ENCODE data around the gene PTPN2. TPM values are rescaled to one million over a fixed set of nuclear protein-coding genes. Genes with fewer than 3 reads are reported as not detected.

Gene PTPN2
- total and polyA plus RNA-seq, 9 of the 15 experiments (the other 6 are each of a cell fraction or from before 2014, with no cell fraction given): 36.6 to 66.4 (median 43.8) TPM

- no peaks in the 10 kb centered on the region for H3K9me1 ChIP-seq (ENCODE audit: control insufficient read depth, insufficient read depth, low read length)
- H3K4me2 ChIP-seq (ENCODE audit: insufficient read depth, low read length): no peak overlapping the region
- FAIRE-seq (no peak), ATAC-seq (no peak), DNase-seq (ENCODE audit: extremely low read depth in 1 of 4, low spot score in 3 of 4) (no peak)
- BruUV-seq (replicated peaks): no TSS peak
- CTCF ChIA-PET (ENCODE audit: low intra/inter-chr PET ratio): no interaction called here
- H3K4me3 ChIP-seq: no peak overlapping the region
- intact Hi-C loops (cut with micrococcal nuclease) (no loop called here), in situ Hi-C loops (cut with MboI) (no loop called here)
- no peak overlapping the region for H3K9ac ChIP-seq (ENCODE audit: insufficient read depth in 1 of 2, low read depth in 2 of 2, low read length in 2 of 2)
- H3K36me3 ChIP-seq (ENCODE audit: control insufficient read depth, insufficient read depth, low read length): peaks cover 15% of the 10 kb centered on the region; the same call in 1 of the 3 replicates
- H3K27me3 ChIP-seq (ENCODE audit: control insufficient read depth in 2 of 2, insufficient read depth in 2 of 2, low read length in 2 of 2): no peaks in the 10 kb centered on the region
- POLR2A ChIA-PET: interaction anchor here (1.2 kb wide), 1 partner anchor 15 kb away, joined by 3 read pairs; no protein-coding TSS in a partner anchor
- no peaks in the 10 kb centered on the region for H3K4me1 ChIP-seq (replicated peaks in 1 of 2; ENCODE audit: control insufficient read depth in 2 of 2, insufficient read depth in 2 of 2, low read length in 2 of 2)
- no peaks in the 10 kb centered on the region; the same call in 2 of the 3 replicates for H3K79me2 ChIP-seq (ENCODE audit: control insufficient read depth, insufficient read depth, low read length)
- H3K9me3 ChIP-seq (replicated peaks; ENCODE audit: control insufficient read depth, insufficient read depth, low read depth, low read length): no peaks in the 10 kb centered on the region
- H3K27ac ChIP-seq (ENCODE audit: extremely low read depth, low read depth, low read length): no peak overlapping the region
- WGBS (ENCODE audit: insufficient coverage, low coverage, missing lambda C conversion rate): 94% methylated on average over 2 of the region's 2 CpGs
- H2AFZ ChIP-seq (ENCODE audit: low read depth, low read length): no peak overlapping the region
- H4K20me1 ChIP-seq (replicated peaks; ENCODE audit: control insufficient read depth, insufficient read depth, low read length): no peaks in the 10 kb centered on the region
- TF ChIP-seq ZFP30 (CRISPR knock-in tag; IDR thresholded peaks at IDR 0.05; ENCODE audit: borderline replicate concordance) (no peak), TBP (optimal IDR thresholded peaks at IDR 0.05; ENCODE audit: low read depth, low read length) (no peak), NBN (IDR thresholded peaks at IDR 0.05; ENCODE audit: low read depth) (no peak), MLX (CRISPR knock-in tag; conservative IDR thresholded peaks at IDR 0.05) (no peak), HOMEZ (CRISPR knock-in tag; IDR thresholded peaks at IDR 0.05) (no peak), ZBTB11 (CRISPR knock-in tag; IDR thresholded peaks at IDR 0.05) (no peak), C11orf30 (IDR thresholded peaks at IDR 0.05; ENCODE audit: low read depth) (no peak), CREB5 (CRISPR knock-in tag; IDR thresholded peaks at IDR 0.05) (no peak), BACH1 (tag; IDR thresholded peaks at IDR 0.05) (no peak), AFF4 (CRISPR knock-in tag; IDR thresholded peaks at IDR 0.05) (no peak), NFIC (IDR thresholded peaks at IDR 0.05) (no peak)
Observed at GRCh38 chr18:12849548-12849947, 34.5 kb downstream of the PTPN2 start.

Data from K562 (cell line).